Measurements from ENCODE around the gene GPC5. TPM values are rescaled to one million over a fixed set of nuclear protein-coding genes. Genes with fewer than 3 reads are reported as not detected.
"Not testable (repeated sequence)": the region's sequence is repeated elsewhere in the genome, so short reads cannot be mapped to it uniquely, and the experiment has no call there.

The GPC5 gene
- polyA plus RNA-seq, 4 donors, result 3.8 to 7.6 (median 4.3) TPM

DNA sequence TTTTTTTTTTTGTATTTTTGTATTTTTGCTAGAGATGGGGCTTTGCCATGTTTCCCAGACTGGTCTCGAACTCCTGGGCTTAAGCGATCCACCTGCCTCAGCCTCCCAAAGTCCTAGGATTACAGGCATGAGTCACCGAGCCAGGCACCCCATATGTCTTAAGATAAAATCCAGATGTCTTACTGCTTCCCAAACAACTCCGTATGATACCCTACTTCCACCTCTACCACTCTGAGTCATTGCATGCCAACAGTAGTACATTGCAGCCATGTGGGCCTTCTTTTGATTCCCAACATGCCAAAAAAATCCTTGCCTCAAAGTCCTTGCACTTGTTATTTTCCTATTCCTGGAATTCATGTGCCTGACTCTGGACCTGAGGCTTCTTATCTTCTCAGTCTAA lies 799.2 kb downstream of the GPC5 start:
- no peak for DNase-seq (ENCODE audit: low read depth in 4 of 4, low spot score in 3 of 4)

DNA sequence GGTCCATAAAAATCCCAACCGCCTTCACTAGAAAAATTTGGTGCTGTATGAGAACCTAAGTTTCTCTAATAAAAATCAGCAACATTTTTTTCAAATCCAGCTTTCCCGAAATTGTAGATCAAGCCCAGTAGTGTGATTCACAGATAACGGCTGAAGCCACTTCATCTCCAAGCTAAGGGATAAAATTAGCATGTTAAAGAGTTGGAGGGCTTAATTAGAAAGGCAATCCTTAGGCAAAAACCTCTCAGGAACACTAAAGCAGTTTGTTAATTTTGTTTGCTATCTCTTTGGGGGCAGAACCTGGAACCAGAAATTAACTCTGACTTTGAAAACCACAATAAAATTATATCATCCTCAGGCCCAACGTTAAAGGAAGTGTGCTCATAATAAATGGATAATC lies 820.2 kb downstream of the GPC5 start:
- no peak for DNase-seq (ENCODE audit: low read depth in 4 of 4, low spot score in 3 of 4)

DNA sequence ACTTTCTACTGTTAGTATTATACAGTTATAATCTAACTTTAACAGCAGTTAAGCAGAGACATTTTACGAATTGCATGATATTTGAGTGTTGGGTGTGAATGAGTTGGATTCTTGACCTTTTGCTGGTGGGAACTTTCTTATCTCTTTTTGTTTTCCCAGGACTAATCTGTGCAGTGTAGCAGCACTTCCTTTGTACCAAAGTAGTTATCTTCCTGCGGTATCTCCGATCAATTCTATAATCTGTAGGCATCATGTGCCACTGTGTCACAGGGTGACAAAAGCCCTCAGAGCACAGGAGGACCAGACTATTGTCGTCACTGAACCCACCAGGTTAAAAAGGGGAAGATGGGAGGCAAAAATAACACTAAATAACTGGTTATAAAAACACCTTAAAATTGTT lies 823.5 kb downstream of the GPC5 start:
- DNase-seq (ENCODE audit: low read depth in 4 of 4, low spot score in 3 of 4), result no peak

DNA sequence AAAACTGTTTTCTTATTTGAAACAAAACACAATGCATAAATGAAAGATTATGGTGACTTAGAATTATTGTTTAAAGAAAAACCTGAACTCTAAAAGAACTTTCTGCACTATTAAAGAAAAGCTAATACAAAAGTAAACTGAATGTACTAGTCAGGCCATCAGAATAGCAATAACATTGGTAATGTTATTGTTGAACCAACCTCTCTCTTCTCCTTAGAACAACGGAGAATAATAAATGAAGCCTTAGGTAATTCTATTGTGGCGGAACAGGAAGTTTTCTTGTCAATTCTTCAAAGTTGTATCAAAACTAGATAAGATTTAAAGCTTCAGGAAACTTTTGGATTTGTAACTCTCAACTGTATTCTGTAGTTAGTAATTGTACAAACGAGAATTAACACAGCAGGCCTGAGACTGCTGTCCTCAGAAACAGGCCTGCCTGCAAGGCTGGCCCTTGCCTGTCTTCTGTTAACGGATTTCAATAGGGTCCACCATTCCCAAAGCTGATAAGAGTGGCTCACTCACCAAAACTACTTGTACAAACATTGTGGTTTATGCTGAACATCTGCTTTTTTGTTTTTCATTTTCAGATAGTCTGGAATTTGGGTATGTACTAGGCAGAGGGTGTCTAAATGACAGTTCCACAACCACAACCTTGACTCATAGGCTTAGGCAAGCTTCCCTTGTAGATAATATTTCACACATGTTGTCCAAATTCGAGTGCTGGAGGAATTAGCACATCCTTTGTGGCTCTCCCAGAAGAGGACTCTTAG lies 825.8 kb downstream of the GPC5 start:
- DNase-seq (ENCODE audit: low read depth in 4 of 4, low spot score in 3 of 4), result no peak

DNA sequence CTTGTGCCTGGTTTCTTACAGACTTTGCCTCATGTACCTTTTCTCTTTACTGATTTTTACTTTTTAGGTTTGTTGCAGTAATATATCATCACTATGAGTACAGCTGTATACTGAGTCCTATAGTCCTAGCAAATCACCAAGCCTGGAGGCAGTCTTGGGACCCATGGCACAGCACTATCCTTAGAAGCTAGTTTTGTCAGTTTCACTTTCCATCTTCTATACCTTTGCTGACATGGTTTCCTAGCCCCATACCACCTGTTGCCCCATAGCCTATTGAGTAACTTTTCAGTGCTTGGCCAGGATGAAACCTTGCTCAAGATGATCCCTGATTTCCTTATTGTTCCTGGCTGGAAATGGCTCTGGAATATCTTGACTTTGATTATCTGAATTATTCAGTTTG lies 826.4 kb downstream of the GPC5 start:
- DNase-seq (ENCODE audit: low read depth in 4 of 4, low spot score in 3 of 4), result no peak

DNA sequence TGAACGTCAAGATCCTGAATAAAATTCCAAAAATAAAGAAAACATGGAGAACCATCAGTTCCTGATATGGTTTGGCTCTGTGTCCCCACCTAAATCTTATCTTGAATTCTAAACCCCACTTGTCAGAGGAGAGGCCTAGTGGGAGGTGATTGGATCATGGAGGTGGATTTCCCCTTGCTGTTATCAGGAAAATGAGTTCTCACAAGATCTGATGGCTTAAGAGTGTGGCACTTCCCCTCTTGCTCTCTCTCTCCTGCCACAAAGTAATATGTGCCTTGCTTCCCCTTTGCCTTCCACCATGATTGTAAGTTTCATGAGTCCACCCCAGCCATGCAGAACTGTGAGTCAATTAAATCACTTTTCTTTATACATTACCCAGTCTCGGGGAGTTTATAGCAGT lies 827.4 kb downstream of the GPC5 start:
- DNase-seq (ENCODE audit: low read depth in 4 of 4, low spot score in 3 of 4), result no peak

DNA sequence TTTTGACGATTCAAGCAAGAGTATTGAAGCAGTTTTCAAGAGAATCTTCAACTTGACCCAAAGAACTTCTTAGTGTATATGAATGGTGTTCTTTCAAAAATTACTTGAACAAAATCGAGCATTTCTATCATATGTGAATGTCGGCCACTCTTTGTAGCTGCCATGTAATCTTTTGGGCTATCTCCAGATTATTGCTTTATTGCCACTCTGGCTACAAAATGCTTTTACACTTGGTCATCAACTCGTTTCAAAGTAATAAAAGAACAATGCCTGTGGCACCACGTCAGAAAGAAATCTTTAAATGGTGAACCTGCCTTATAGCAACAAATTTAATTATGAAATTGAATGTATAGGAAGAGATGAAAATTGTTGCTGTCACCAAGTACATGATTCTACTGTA lies 834.5 kb downstream of the GPC5 start:
- no peak for DNase-seq (ENCODE audit: low read depth in 4 of 4, low spot score in 3 of 4)

DNA sequence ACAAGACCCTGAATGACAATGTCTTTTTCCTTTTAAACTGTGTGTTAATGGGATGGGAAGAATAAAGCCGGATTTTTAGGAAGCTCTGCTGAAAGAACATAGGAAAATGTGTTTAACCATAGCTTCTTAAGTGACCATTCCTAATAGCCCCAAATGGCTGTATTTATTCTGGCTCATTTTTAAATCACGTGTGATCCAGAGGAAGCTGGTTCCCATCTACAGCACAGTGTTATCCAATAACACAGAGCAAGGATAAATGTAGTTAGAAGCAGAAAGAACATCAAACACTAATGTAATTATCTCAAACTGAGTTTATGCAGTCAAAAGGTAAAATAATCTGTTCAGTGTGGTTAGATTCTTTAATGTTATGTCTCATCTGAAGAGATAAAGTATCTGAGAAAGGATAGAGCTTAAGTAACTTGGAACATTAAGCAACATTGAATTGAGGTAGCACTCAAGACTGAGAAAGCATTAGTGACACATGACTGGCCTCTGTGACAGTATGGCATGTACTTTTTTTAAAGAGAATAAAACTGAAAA lies 853.3 kb downstream of the GPC5 start:
- no peak for DNase-seq (ENCODE audit: low read depth in 4 of 4, low spot score in 3 of 4)

DNA sequence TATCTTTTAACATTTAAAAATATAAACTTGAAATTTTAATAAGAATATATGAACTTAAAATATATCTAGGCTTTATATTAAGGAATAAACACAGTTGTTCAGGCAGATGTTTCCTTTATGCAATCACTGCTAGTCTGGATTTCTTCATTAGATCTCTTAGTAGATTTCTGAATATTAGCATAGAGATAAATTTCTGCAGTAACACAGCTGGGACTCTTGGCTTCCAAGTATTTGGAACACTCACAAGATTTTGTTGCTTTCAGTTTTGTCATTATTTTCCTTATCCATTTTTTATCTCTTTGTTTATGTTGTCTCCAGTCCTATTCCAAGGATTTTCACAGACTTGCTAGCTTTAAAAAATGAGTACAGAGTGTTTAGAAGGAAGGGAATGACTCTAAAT lies 857.1 kb downstream of the GPC5 start:
- DNase-seq (ENCODE audit: low read depth in 4 of 4, low spot score in 3 of 4), result no peak

DNA sequence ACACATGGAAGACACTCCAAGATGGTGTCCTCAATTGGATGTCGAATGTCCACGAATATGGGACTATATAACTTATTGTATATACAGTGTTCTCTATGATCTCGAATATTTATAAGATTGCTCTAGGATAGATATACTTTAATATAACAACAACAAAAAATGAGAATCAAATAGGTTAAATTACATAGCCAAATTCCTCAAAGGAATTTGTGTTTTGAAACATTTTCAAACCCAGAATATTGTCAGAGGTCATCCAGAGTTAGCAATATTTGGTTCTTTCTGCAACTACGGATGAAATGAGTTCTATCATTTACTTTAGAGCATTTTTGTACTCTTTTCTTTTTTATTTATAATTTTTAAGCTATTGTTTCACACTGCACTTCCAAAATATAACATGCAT lies 857.8 kb downstream of the GPC5 start:
- DNase-seq (ENCODE audit: low read depth in 4 of 4, low spot score in 3 of 4), result no peak

DNA sequence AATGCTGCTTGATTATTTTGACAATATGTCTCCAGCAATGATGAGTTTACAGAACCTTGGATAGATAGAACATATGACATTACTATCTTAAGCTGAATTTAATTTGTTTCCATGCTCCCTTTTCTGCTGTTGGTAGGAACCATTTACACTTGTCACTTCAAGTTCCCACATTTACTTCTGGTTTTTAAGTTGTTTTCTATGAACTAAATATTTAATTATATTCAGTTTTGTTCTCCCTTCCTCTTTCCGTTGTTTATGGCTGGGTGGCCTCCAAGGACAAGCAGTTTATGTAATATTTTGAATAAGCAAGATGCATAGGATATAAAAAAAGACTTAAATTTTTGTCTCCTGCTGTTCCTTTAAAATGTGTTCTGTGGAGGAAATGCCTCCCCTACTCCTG lies 860.6 kb downstream of the GPC5 start:
- no peak for DNase-seq (ENCODE audit: low read depth in 4 of 4, low spot score in 3 of 4)

DNA sequence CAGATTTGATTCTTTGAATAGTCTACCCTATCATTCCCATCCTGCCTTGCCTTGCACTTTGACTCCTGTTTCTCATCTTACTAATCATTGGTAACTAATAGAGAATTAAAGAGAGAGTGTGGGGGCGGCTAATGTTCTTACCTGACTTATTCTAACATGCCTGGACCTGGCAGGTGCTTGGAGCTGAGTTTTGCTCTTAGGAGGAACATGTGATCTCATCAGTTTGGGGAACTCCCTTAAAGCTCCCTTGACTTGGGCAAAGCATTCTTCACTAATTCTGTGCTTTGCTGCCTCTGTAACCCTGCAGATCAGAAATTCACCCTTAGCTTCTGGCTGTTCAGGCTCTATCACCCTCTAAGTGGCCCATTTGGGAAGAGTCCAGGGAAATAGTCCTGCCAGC lies 861.1 kb downstream of the GPC5 start:
- no peak for DNase-seq (ENCODE audit: low read depth in 4 of 4, low spot score in 3 of 4)

DNA sequence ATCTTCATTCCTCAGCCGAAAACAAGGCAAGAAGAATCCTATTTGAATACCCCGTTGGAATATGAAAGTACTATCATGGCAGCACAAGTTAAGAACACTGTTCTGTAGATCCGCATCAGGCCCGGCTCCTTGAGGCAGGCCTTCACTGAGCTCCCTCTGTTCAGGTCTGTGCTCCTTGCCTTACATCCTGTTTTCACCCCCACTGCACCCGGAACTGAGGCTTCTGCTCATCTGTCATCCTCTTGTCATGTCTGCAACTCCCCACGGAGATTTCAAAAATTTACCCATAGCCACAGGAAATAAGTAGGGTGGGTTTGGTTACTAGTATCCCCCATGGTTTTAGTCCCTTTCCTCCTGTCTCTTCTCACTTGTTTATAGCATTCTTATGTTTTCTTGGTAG lies 861.9 kb downstream of the GPC5 start:
- no peak for DNase-seq (ENCODE audit: low read depth in 4 of 4, low spot score in 3 of 4)

DNA sequence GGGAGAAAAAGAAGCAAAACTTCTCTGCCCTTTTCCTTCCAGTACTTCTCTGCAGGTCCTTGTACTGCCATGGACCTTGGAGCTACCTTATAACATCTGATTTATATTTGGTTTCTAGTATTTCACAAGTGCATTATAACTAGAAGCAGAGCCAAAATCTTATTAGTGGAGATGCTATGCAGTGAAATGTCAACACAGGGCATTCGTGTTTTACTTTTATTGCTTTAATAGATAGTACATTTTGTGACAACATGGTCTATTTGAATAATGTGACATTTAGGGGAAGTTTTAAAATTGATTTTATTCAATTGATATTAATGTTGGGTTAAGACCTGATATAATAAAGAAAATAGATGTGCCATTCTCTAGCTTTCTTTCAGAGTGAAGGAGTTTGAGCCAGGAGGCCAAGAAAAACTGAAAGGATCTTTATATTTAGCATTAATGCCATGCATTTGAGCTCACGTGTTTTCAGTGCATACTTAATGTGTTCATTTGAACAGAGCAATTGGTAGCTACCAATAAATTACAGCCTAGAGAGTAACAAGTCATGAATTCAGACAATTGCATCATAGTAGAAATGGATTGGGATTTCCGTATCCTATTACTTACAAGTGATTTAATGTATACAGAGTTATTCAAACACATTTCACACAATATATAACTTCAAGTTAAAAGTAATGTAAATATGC lies 863.8 kb downstream of the GPC5 start:
- no peak for DNase-seq (ENCODE audit: low read depth in 4 of 4, low spot score in 3 of 4)

DNA sequence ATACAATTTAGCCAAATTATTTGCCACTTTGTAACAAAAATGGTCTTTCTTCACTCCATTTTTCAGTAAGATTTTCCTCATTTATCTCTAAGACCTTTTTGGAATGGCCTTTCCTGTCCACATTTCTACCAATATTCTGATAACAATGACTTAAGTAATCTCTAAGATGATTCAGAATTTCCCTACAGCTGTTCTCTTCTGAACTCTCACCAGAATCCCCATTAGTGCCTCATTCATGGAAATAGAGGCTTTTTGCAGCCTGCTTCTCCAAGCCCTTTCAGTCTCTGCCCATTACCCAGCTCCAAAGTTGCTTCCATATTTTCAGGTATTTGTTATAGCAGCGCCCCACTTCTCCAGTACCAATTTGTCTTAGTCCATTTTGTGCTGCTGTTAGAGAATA lies 867.0 kb downstream of the GPC5 start:
- DNase-seq (ENCODE audit: low read depth in 4 of 4, low spot score in 3 of 4), result no peak

DNA sequence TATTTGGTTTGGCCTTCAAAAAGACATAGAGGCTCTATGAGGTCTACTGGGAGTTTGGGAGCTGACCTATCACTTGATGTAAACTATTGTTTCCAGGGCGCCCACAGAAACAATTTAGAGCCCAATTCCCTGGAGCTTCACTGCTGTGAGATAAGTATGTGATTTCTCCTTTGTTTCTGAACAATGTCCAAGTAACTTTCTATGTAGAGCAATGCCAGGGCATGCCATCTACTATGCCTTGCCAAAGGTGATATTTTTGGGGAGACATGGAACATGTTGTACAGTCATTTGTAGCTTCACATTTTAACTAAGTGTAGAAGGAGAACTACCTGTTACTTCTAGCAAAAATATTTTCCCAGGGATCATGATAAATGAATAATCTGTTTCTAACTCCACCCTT lies 872.6 kb downstream of the GPC5 start:
- no peak for DNase-seq (ENCODE audit: low read depth in 4 of 4, low spot score in 3 of 4)

DNA sequence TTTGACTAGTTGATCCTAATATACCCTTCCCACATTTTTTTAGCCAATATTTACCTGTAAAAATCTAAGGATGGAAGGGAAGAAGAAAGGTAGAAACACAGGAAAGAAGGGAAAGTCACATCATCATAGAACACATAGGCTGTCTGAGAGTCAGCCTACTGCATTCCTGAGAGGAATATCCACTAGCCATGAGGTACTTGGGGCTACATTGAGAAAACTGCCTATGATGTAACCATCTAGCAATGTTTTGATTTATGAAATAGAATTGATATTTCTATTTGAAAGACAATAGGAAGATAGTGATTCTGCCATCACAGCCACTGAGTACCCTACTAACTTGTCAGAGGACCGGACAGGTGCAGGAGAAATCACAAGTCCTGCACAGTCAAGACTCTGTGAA lies 873.8 kb downstream of the GPC5 start:
- no peak for DNase-seq (ENCODE audit: low read depth in 4 of 4, low spot score in 3 of 4)

DNA sequence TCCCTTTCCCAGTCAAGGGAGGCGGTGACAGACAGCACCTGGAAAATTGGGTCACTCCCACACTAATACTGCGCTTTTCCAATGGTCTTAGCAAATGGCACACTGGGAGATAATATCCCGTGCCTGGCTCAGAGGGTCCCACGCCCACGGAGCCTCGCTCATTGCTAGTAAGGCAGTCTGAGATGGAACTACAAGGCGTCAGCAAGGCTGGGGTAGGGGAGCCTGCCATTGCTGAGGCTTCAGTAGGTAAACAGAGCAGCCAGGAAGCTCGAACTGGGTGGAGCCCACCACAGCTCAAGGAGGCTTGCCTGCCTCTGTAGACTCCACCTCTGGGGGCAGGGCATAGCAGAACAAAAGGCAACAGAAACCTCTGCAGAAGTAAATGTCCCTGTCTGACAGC lies 882.6 kb downstream of the GPC5 start:
- DNase-seq (ENCODE audit: low read depth in 4 of 4, low spot score in 3 of 4), result not testable (repeated sequence)

DNA sequence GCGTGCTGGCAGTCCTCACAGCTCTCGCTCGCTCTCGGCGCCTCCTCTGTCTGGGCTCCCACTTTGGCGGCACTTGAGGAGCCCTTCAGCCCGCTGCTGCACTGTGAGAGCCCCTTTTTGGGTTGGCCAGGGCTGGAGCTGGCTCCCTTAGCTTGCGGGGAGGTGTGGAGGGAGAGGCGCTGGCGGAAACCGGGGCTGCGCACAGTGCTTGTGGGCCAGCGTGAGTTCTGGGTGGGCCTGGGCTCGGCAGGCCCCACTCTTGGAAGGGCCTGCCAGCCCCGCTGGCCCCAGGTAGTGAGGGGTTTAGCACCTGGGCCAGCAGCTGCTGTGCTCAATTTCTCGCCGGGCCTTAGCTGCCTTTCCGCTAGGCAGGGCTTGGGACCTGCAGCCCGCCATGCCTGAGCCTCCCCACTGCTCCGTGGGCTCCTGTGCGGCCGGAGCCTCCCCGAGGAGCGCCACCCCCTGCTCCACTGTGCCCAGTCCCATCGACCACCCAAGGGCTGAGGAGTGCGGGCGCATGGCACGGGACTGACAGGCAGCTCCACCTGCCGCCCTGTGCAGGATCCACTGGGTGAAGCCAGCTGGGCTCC lies 892.4 kb downstream of the GPC5 start:
- DNase-seq (ENCODE audit: low read depth in 4 of 4, low spot score in 3 of 4), result not testable (repeated sequence)

DNA sequence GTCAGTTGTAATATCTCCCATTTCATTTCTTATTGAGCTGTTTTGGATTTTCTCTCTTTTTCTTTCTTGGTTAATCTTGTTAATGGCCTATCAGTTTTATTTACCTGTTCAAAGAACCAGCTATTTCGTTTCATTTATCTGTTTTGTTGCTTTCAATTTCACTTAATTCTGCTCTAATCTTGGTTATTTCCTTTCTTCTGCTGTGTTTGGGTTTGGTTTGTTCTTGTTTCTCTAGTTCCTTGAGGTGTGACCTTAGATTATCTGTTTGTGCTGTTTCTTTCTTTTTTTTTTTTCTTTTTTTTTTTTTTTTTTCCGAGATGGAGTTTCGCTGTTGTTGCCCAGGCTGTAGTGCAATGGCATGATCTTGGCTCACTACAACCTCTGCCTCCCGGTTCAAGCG lies 896.1 kb downstream of the GPC5 start:
- not testable (repeated sequence) for DNase-seq (ENCODE audit: low read depth in 4 of 4, low spot score in 3 of 4)

DNA sequence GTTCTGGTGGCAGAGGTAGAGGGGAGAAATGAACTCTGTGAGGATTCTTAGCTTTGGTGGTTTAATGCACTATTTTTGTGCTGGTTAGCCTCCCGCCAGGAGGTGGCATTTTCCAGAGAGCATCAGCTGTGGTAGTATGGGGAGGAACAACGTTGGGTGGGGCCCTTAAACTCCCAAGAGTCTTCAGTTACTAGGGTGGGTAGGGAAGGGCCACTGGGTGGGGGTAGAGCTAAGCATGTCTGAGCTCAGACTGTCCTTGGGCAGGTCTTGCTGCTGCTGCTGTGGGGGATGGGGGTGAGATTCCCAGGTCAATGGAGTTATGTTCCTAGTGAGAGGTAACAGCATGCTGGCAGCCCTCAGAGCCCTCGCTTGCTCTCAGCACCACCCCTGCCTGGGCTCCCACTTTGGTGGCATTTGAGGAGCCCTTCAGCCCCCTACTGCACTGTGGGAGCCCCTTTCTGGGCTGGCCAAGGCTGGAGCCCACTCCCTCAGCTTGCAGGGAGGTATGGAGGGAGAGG lies 897.8 kb downstream of the GPC5 start:
- not testable (repeated sequence) for DNase-seq (ENCODE audit: low read depth in 4 of 4, low spot score in 3 of 4)

Data from right renal pelvis (tissue), 4 donors.